Measurements from ENCODE around the gene MEOX2. TPM values are rescaled to one million over a fixed set of nuclear protein-coding genes. Genes with fewer than 3 reads are reported as not detected.

Gene MEOX2
- total RNA-seq, 1 experiment from 2014 or later = not detected

DNA sequence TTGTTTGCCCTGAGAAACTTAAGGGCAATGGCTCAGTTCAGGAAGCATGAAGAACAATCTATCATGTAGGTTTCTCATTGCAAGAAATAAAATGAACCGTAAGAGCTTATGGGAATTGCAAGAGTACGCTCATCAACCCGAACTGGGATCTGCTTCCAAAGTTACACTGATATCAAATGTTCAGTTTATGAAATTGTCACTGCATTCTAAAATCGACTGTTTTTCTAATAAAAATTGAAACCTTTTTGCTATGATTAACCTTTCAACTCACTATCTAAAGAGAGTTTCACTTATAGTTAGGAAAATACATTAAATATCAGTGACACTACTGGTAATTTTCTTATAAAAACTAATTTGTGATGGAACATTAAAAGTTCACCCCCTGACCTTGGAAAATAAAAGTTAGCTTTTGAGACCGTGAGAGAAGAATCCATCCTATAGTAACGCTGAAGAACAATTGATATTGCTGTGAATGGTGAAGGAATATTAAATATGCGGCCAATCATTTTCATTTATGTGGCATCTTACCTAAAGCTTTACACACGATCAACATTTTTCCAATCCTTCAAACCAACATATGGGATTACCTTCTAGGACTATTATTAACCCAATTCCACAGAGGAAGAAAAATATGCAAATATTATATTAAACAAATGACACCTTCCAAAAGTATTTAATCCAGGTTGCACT lies 2.2 kb downstream of the MEOX2 start:
- Histone ChIP-seq H3K9me3 (ENCODE audit: control insufficient read depth in 1 of 2, insufficient read depth in 1 of 2, low read depth in 1 of 2, low read length in 2 of 2) (no peaks in the 10 kb centered on the region), H3K4me1 (ENCODE audit: control insufficient read depth in 1 of 2, insufficient read depth in 2 of 2, low read length in 2 of 2) (peaks cover 0 to 6% of the 10 kb centered on the region in 2 experiments; a peak in 1 of 4 replicates), H2AFZ (ENCODE audit: low read depth, low read length, poor library complexity, severe bottlenecking) (no peak overlapping the region), H3K27me3 (ENCODE audit: insufficient read depth, low read length) (no peaks in the 10 kb centered on the region), H3K27ac (ENCODE audit: low read depth, low read length) (no peak overlapping the region), H3K9ac (ENCODE audit: low read length) (no peak overlapping the region), H3K4me2 (ENCODE audit: low read length) (no peak overlapping the region), H3K4me3 (replicated peaks in 1 of 2; ENCODE audit: low read depth in 1 of 2, low read length in 2 of 2) (no peak overlapping the region), H3K9me2 (ENCODE audit: insufficient read depth) (no peaks in the 10 kb centered on the region), H4K20me1 (ENCODE audit: insufficient read depth) (no peaks in the 10 kb centered on the region), H3K79me2 (ENCODE audit: insufficient read depth, low read length) (no peaks in the 10 kb centered on the region), H3K36me3 (ENCODE audit: control insufficient read depth in 1 of 2, insufficient read depth in 2 of 2, low read length in 2 of 2) (no peaks in the 10 kb centered on the region)
- CTCF ChIA-PET = no interaction called here
- ATAC-seq (no peak), DNase-seq (ENCODE audit: low read depth, low spot score) (no peak)
- TF ChIP-seq ZNF274 (IDR thresholded peaks at IDR 0.05; ENCODE audit: low read depth, low read length) (no peak), SP1 (IDR thresholded peaks at IDR 0.05; ENCODE audit: low read depth) (no peak), SRF (IDR thresholded peaks at IDR 0.05; ENCODE audit: low read depth) (no peak), POLR2A (IDR thresholded peaks at IDR 0.05; ENCODE audit: borderline replicate concordance, extremely low read depth, insufficient read depth, insufficient read length) (no peak), POLR2AphosphoS5 (IDR thresholded peaks at IDR 0.05; ENCODE audit: low read depth, low read length) (no peak)
- TF ChIP-seq, protein P1, sequence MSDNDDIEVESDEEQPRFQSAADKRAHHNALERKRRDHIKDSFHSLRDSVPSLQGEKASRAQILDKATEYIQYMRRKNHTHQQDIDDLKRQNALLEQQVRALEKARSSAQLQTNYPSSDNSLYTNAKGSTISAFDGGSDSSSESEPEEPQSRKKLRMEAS (IDR thresholded peaks at IDR 0.05) = no peak
- TF ChIP-seq, protein P2, sequence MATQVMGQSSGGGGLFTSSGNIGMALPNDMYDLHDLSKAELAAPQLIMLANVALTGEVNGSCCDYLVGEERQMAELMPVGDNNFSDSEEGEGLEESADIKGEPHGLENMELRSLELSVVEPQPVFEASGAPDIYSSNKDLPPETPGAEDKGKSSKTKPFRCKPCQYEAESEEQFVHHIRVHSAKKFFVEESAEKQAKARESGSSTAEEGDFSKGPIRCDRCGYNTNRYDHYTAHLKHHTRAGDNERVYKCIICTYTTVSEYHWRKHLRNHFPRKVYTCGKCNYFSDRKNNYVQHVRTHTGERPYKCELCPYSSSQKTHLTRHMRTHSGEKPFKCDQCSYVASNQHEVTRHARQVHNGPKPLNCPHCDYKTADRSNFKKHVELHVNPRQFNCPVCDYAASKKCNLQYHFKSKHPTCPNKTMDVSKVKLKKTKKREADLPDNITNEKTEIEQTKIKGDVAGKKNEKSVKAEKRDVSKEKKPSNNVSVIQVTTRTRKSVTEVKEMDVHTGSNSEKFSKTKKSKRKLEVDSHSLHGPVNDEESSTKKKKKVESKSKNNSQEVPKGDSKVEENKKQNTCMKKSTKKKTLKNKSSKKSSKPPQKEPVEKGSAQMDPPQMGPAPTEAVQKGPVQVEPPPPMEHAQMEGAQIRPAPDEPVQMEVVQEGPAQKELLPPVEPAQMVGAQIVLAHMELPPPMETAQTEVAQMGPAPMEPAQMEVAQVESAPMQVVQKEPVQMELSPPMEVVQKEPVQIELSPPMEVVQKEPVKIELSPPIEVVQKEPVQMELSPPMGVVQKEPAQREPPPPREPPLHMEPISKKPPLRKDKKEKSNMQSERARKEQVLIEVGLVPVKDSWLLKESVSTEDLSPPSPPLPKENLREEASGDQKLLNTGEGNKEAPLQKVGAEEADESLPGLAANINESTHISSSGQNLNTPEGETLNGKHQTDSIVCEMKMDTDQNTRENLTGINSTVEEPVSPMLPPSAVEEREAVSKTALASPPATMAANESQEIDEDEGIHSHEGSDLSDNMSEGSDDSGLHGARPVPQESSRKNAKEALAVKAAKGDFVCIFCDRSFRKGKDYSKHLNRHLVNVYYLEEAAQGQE (IDR thresholded peaks at IDR 0.05; ENCODE audit: low read depth) = no peak
- no TSS peak for BruUV-seq (replicated peaks)
- intact Hi-C loops (cut with micrococcal nuclease) = no loop called here
- POLR2A ChIA-PET = no interaction called here
- RAD21 ChIA-PET (ENCODE audit: low non-redundant PET in 1 of 2, low total read pairs in 2 of 2, uncharacterized antibody in 2 of 2, unreplicated experiment in 2 of 2) = no interaction called here
